Brain microvascular endothelial cell (primary cell): ENCODE results near the gene CRYBA1.

Experiments used
- DNase-seq: peaks from one replicate; pipeline ENCODE4 v3.0.0-alpha.2; 2020
- H3K27ac ChIP-seq: fragments of 250-450 bp; sonication (Bioruptor Pico); 2 replicates; pipeline ENCODE4 v1.5.1; 2020; ENCODE audit warnings: mild to moderate bottlenecking, moderate library complexity
- H3K27me3 ChIP-seq: fragments of 250-450 bp; sonication (Bioruptor Pico); replicated peaks from 2 replicates; pipeline ENCODE4 v1.5.1; 2020; ENCODE audit warnings: mild to moderate bottlenecking
- H3K36me3 ChIP-seq: fragments of 250-450 bp; sonication (Bioruptor Pico); replicated peaks from 2 replicates; pipeline ENCODE4 v1.5.1; 2020; ENCODE audit warnings: mild to moderate bottlenecking
- H3K4me3 ChIP-seq: 2 replicates; pipeline ENCODE4 v1.5.1; 2011; ENCODE audit warnings: low read depth, mild to moderate bottlenecking, control low read depth, low read length, moderate library complexity
- CTCF ChIP-seq: IDR thresholded peaks from 2 replicates; pipeline ENCODE4 v1.5.1; 2011; ENCODE audit warnings: low read depth, mild to moderate bottlenecking, moderate library complexity, low read length, control low read depth, inconsistent platforms; ENCODE audit errors: missing control alignments
- in situ Hi-C: cut with HindIII; loops from 2 replicates; pipeline ENCODE4 v1.10.0; 2017; ENCODE audit warnings: low sequenced_read_pairs, low pct_ligation_motif_present

CRYBA1 gene

GRCh38 chr17:29235904-29236303 lies 10.8 kb upstream of the CRYBA1 start:
- no peak for TF ChIP-seq CTCF
- no peak for DNase-seq
- H3K27me3 ChIP-seq = no peaks in the 10 kb centered on the region
- no peaks in the 10 kb centered on the region for H3K36me3 ChIP-seq
- H3K4me3 ChIP-seq = no peak overlapping the region
- no peak overlapping the region for H3K27ac ChIP-seq
- in situ Hi-C loops = no loop called here

GRCh38 chr17:29237476-29238132 lies 9.1 kb upstream of the CRYBA1 start:
- Histone ChIP-seq H3K4me3 (no peak overlapping the region), H3K27ac (peak overlapping the region; percentile 67), H3K27me3 (no peaks in the 10 kb centered on the region), H3K36me3 (no peaks in the 10 kb centered on the region)
- in situ Hi-C loops = no loop called here
- DNase-seq = peak; percentile 39
- TF ChIP-seq CTCF = no peak

GRCh38 chr17:29238133-29238850 lies 8.4 kb upstream of the CRYBA1 start:
- in situ Hi-C loops = no loop called here
- H3K27ac ChIP-seq = peak overlapping the region; percentile 67
- DNase-seq = peak; percentile 72

GRCh38 chr17:29240477-29240876 lies 6.2 kb upstream of the CRYBA1 start:
- in situ Hi-C loops = no loop called here
- no peak for DNase-seq
- no peak for TF ChIP-seq CTCF
- H3K27me3 ChIP-seq = no peaks in the 10 kb centered on the region
- no peak overlapping the region for H3K4me3 ChIP-seq
- no peaks in the 10 kb centered on the region for H3K36me3 ChIP-seq
- peak overlapping the region; percentile 47 for H3K27ac ChIP-seq

More at GRCh38 chr17:29238133-29238850, 8.4 kb upstream of the CRYBA1 start:
- H3K27me3 ChIP-seq = no peaks in the 10 kb centered on the region
- TF ChIP-seq CTCF = no peak
- H3K36me3 ChIP-seq = no peaks in the 10 kb centered on the region
- no peak overlapping the region for H3K4me3 ChIP-seq

- H3K36me3 ChIP-seq = no peaks in the 10 kb centered on the region
- H3K4me3 ChIP-seq = no peak overlapping the region
- in situ Hi-C loops = no loop called here
- peak; percentile 42 for TF ChIP-seq CTCF
- no peaks in the 10 kb centered on the region for H3K27me3 ChIP-seq
- peak; percentile 90 for DNase-seq
- H3K27ac ChIP-seq = peak overlapping the region; percentile 68
Observed at GRCh38 chr17:29240968-29241963, 5.4 kb upstream of the CRYBA1 start.
